HepG2 (cell line): ENCODE measurements around the gene ACACA. TPM values are rescaled to one million over a fixed set of nuclear protein-coding genes. Genes with fewer than 3 reads are reported as not detected.

ENCODE experiments used
- ATAC-seq: fragments of 200-7000 bp; cut with Tn5 transposase; 3 replicates; pipeline ENCODE4 v1.9.1; 2020; ENCODE audit warnings: mild to moderate bottlenecking, moderate library complexity
- BruUV-seq: library from RNA; stranded (reverse); fragments of 400-500 nt; replicated peaks from 2 replicates; lab custom pipeline; 2021; lab: Mats Ljungman, UMichigan
- CTCF ChIA-PET: fragments of 300-600 bp; formaldehyde crosslinking; extraction: SDS; loops from one replicate; lab custom pipeline; 2021; ENCODE audit warnings: low total read pairs, inconsistent platforms, low intra/inter-chr PET ratio; lab: Yijun Ruan, JAX
- POLR2A ChIA-PET: fragments of 350-600 bp; sonication (Branson Sonifier 250); formaldehyde crosslinking; loops from one replicate; lab custom pipeline; 2020; ENCODE audit warnings: antibody characterized with exemption, inconsistent platforms; lab: Yijun Ruan, JAX
- DNase-seq: peaks from one replicate; pipeline ENCODE4 v3.0.0-alpha.2; 2015; ENCODE audit warnings: low spot score
- FAIRE-seq: peaks from 3 replicates; lab custom pipeline; 2011; peaks lifted over from hg19 to GRCh38; lab: Jason Lieb, UNC
- H2AFZ ChIP-seq: one replicate; pipeline ENCODE4 v1.6.1; 2011; ENCODE audit warnings: low read length, inconsistent platforms
- H3K27ac ChIP-seq: fragments of 300-600 bp; 3 replicates; pipeline ENCODE4 v1.8.0; 2011; ENCODE audit warnings: mixed run types, mild to moderate bottlenecking, mixed read lengths, low read length, inconsistent platforms; ENCODE audit not compliant: insufficient read depth; ENCODE audit errors: extremely low read length
- H3K27me3 ChIP-seq, 2 experiments: fragments of 200-600 bp in 1 of 2; 2 replicates in 1 of 2; 3 replicates in 1 of 2; pipeline versions ENCODE4 v1.6.0 to v1.8.0; 2011; ENCODE audit warnings: low read length in 2 of 2, mild to moderate bottlenecking in 2 of 2, moderate library complexity in 2 of 2, inconsistent platforms in 1 of 2; ENCODE audit not compliant: insufficient read depth in 2 of 2, control insufficient read depth in 1 of 2
- H3K36me3 ChIP-seq, 2 experiments: fragments of 200-600 bp in 1 of 2; replicated peaks in 1 of 2; 2 replicates in 1 of 2; 3 replicates in 1 of 2; pipeline versions ENCODE4 v1.5.1 to v1.8.0; 2011; ENCODE audit warnings: low read length in 2 of 2, inconsistent platforms in 1 of 2; ENCODE audit not compliant: insufficient read depth in 2 of 2, control insufficient read depth in 1 of 2
- H3K4me1 ChIP-seq: 2 replicates; pipeline ENCODE4 v1.5.1; 2012; ENCODE audit warnings: low read length, inconsistent platforms; ENCODE audit not compliant: insufficient read depth
- H3K4me2 ChIP-seq: 2 replicates; pipeline ENCODE4 v1.6.0; 2011; ENCODE audit warnings: low read depth, low read length, inconsistent platforms
- H3K4me3 ChIP-seq, 3 experiments: fragments of 200-600 bp in 1 of 3; sonication (generic), shearing (Covaris generic) in 1 of 3; replicated peaks in 1 of 3; 2 replicates each; pipeline ENCODE4 v1.5.1; 2011 to 2016; ENCODE audit warnings: low read length in 3 of 3, inconsistent platforms in 2 of 3, low read depth in 2 of 3, mild to moderate bottlenecking in 2 of 3, control low read depth in 1 of 3, mixed read lengths in 1 of 3; ENCODE audit not compliant: insufficient read depth in 1 of 3
- H3K79me2 ChIP-seq: one replicate; pipeline ENCODE4 v1.6.1; 2011; ENCODE audit warnings: low read length, inconsistent platforms; ENCODE audit not compliant: insufficient read depth
- H3K9ac ChIP-seq: 2 replicates; pipeline ENCODE4 v1.6.0; 2011; ENCODE audit warnings: mild to moderate bottlenecking, low read depth, low read length, inconsistent platforms; ENCODE audit not compliant: insufficient read depth
- H3K9me3 ChIP-seq: 2 replicates; pipeline ENCODE4 v1.5.1; 2012; ENCODE audit warnings: mild to moderate bottlenecking, low read length
- H4K20me1 ChIP-seq: 2 replicates; pipeline ENCODE4 v1.6.0; 2011; ENCODE audit warnings: inconsistent platforms, mild to moderate bottlenecking, low read length, moderate library complexity; ENCODE audit not compliant: insufficient read depth
- AGO1 ChIP-seq: fragments of 200-400 bp; formaldehyde crosslinking; IDR thresholded peaks from 2 replicates; pipeline ENCODE4 v1.6.1; 2017; ENCODE audit warnings: mild to moderate bottlenecking, low read depth, low read length, moderate library complexity; ENCODE audit not compliant: poor library complexity, severe bottlenecking
- DR1 ChIP-seq: sonication (generic); formaldehyde crosslinking; IDR thresholded peaks from 2 replicates; pipeline ENCODE4 v1.8.0; 2021; ENCODE audit warnings: mild to moderate bottlenecking, missing genetic modification reagents, inconsistent platforms
- FOXM1 ChIP-seq: sonication (generic); formaldehyde crosslinking; IDR thresholded peaks from 2 replicates; pipeline ENCODE4 v1.5.0; 2020; ENCODE audit warnings: missing genetic modification reagents
- HNF1A ChIP-seq, 2 experiments: sonication (generic) in 1 of 2; formaldehyde crosslinking in 1 of 2; IDR thresholded peaks; 2 replicates each; pipeline versions ENCODE4 v1.4.0 to v1.6.1; 2016 to 2020; ENCODE audit warnings: borderline replicate concordance in 1 of 2, low read depth in 1 of 2, mild to moderate bottlenecking in 1 of 2, missing genetic modification reagents in 1 of 2
- HNF1B ChIP-seq: sonication (generic); formaldehyde crosslinking; IDR thresholded peaks from 2 replicates; pipeline ENCODE4 v1.5.1; 2020; ENCODE audit warnings: mild to moderate bottlenecking, moderate library complexity, missing genetic modification reagents
- MTA1 ChIP-seq: sonication (generic); formaldehyde crosslinking; IDR thresholded peaks from 2 replicates; pipeline ENCODE4 v1.4.0; 2020; ENCODE audit warnings: missing genetic modification reagents, mild to moderate bottlenecking, borderline replicate concordance
- NCOA1 ChIP-seq: sonication (generic); formaldehyde crosslinking; IDR thresholded peaks from 2 replicates; pipeline ENCODE4 v1.9.0; 2021; ENCODE audit warnings: missing genetic modification reagents
- NFYC ChIP-seq: IDR thresholded peaks from 2 replicates; pipeline ENCODE4 v1.6.1; 2016; ENCODE audit warnings: missing genetic modification reagents, missing compliant biosample characterization
- RARA ChIP-seq: IDR thresholded peaks from 2 replicates; pipeline ENCODE4 v1.6.1; 2016; ENCODE audit warnings: missing genetic modification reagents, missing compliant biosample characterization
- RFX1 ChIP-seq: fragments of 450-650 bp; IDR thresholded peaks from 2 replicates; pipeline ENCODE4 v1.6.1; 2017
- RFX3 ChIP-seq: IDR thresholded peaks from 2 replicates; pipeline ENCODE4 v1.6.1; 2016; ENCODE audit warnings: missing biosample characterization, missing genetic modification reagents
- SMAD3 ChIP-seq: sonication (generic); formaldehyde crosslinking; IDR thresholded peaks from 2 replicates; pipeline ENCODE4 v1.4.0; 2020; ENCODE audit warnings: missing genetic modification reagents
- SMYD3 ChIP-seq: sonication (generic); formaldehyde crosslinking; IDR thresholded peaks from 2 replicates; pipeline ENCODE4 v1.8.1; 2023; ENCODE audit warnings: mild to moderate bottlenecking, missing genetic modification reagents
- U2AF1 ChIP-seq: fragments of 200-400 bp; formaldehyde crosslinking; optimal IDR thresholded peaks from 2 replicates; pipeline ENCODE3; 2017; ENCODE audit warnings: mild to moderate bottlenecking, low read depth, low read length
- XRCC5 ChIP-seq: fragments of 200-400 bp; formaldehyde crosslinking; optimal IDR thresholded peaks from 2 replicates; pipeline ENCODE3; 2017; ENCODE audit warnings: mild to moderate bottlenecking, low read length
- ZNF232 ChIP-seq: sonication (generic); formaldehyde crosslinking; IDR thresholded peaks from 2 replicates; pipeline ENCODE4 v1.4.0; 2020; ENCODE audit warnings: missing genetic modification reagents, borderline replicate concordance
- ZNF619 ChIP-seq: sonication (generic); formaldehyde crosslinking; IDR thresholded peaks from 2 replicates; pipeline ENCODE4 v1.4.0; 2020; ENCODE audit warnings: mild to moderate bottlenecking, missing genetic modification reagents
- ZNF703 ChIP-seq: sonication (generic); formaldehyde crosslinking; IDR thresholded peaks from 2 replicates; pipeline ENCODE4 v1.5.1; 2020; ENCODE audit warnings: missing genetic modification reagents, mild to moderate bottlenecking, moderate library complexity, borderline replicate concordance
- ZNF780A ChIP-seq: sonication (generic); formaldehyde crosslinking; IDR thresholded peaks from 2 replicates; pipeline ENCODE4 v1.8.0; 2022; ENCODE audit warnings: mild to moderate bottlenecking, missing genetic modification reagents, moderate library complexity
- WGBS: methylation state at CpG from one replicate; pipeline ENCODE4 v1.1.6; 2017; ENCODE audit warnings: low lambda C conversion rate; 5-methylcytosine and 5-hydroxymethylcytosine counted together
- in situ Hi-C: cut with HindIII; loops from 2 replicates; pipeline ENCODE4 v1.10.0; 2017; ENCODE audit warnings: low pct_unique_long_range_greater_than_20kb; ENCODE audit not compliant: extremely low pct_ligation_motif_present
- intact Hi-C: fragments of 100-400 bp; cut with micrococcal nuclease; formaldehyde crosslinking; loops from one replicate; pipeline ENCODE4 v1.10.0; 2022; ENCODE audit not compliant: unreplicated experiment
- polyA plus RNA-seq, 8 experiments: library from polyadenylated mRNA; depleted of rRNA in 3 of 8; stranded (reverse) in 7 of 8; unstranded in 1 of 8; fragments of >200 nt; fragmentation: Illumina TruSeq in 4 of 8; extraction: Trizol in 4 of 8; gene quantifications; 2 replicates each; pipeline versions ENCODE4 v1.2.1 to v1.2.3, GENCODE V29; 2011 to 2016; ENCODE audit warnings: low read depth in 4 of 8, missing spikeins in 1 of 8, mixed read lengths in 1 of 8; ENCODE audit not compliant: insufficient read depth in 1 of 8
- total RNA-seq, 5 experiments: library from RNA; depleted of rRNA; stranded (reverse); fragments of >200 nt; fragmentation: Illumina TruSeq; extraction: Trizol; gene quantifications; 2 replicates each; pipeline ENCODE4 v1.2.3, GENCODE V29; 2016; ENCODE audit warnings: low read depth in 1 of 5

Gene ACACA
- total and polyA plus RNA-seq, 2 of the 13 experiments (the other 11 are each of a cell fraction or from before 2014, with no cell fraction given), result 39.2 to 47.2 TPM

- DNase-seq, result no peak
- 99% methylated on average over 9 of the region's 9 CpGs for WGBS
- CTCF ChIA-PET, result no interaction called here
Measured at GRCh38 chr17:37098910-37099664, 307.5 kb downstream of the ACACA start.

More at GRCh38 chr17:37098910-37099664, 307.5 kb downstream of the ACACA start:
- POLR2A ChIA-PET, result no interaction called here
- no peak overlapping the region for H2AFZ ChIP-seq
- no TSS peak for BruUV-seq
- H3K4me1 ChIP-seq, result no peaks in the 10 kb centered on the region
- H3K27me3 ChIP-seq, result no peaks in the 10 kb centered on the region
- no peak overlapping the region for H3K4me2 ChIP-seq
- in situ Hi-C loops (no loop called here), intact Hi-C loops (no loop called here)
- no peak for FAIRE-seq
- no peak overlapping the region for H3K4me3 ChIP-seq
- no peaks in the 10 kb centered on the region for H3K79me2 ChIP-seq
- TF ChIP-seq RFX3 (CRISPR knock-in tag) (no peak), NCOA1 (no peak), SMYD3 (CRISPR knock-in tag) (no peak), ZNF780A (CRISPR knock-in tag) (no peak), FOXM1 (CRISPR knock-in tag) (no peak), SMAD3 (CRISPR knock-in tag) (no peak), ZNF703 (no peak), RARA (CRISPR knock-in tag) (no peak), U2AF1 (no peak), HNF1B (CRISPR knock-in tag) (no peak), ZNF232 (CRISPR knock-in tag) (no peak), NFYC (CRISPR knock-in tag) (no peak), MTA1 (no peak), DR1 (CRISPR knock-in tag) (no peak), HNF1A (IDR thresholded peaks at IDR 0.05; ENCODE audit: low read depth) (no peak), HNF1A (CRISPR knock-in tag; IDR thresholded peaks at IDR 0.05; ENCODE audit: borderline replicate concordance) (no peak), XRCC5 (no peak), RFX1 (no peak), ZNF619 (no peak), AGO1 (no peak)
- no peaks in the 10 kb centered on the region for H3K9me3 ChIP-seq
- no peak overlapping the region for H3K27ac ChIP-seq
- ATAC-seq, result no peak
- no peaks in the 10 kb centered on the region for H4K20me1 ChIP-seq
- H3K9ac ChIP-seq, result no peak overlapping the region
- peaks cover 42 to 74% of the 10 kb centered on the region in 2 experiments for H3K36me3 ChIP-seq
